HepG2 (cell line): ENCODE measurements around the gene FIZ1. TPM values are rescaled to one million over a fixed set of nuclear protein-coding genes. Genes with fewer than 3 reads are reported as not detected.

Source experiments
- ATF1 ChIP-seq: IDR thresholded peaks from 2 replicates; pipeline ENCODE4 v1.6.1; 2016; ENCODE audit warnings: mild to moderate bottlenecking, control low read depth
- ATM ChIP-seq: fragments of 450-650 bp; IDR thresholded peaks from 2 replicates; pipeline ENCODE4 v1.7.1; 2017; ENCODE audit warnings: mild to moderate bottlenecking, borderline replicate concordance
- CHCHD3 ChIP-seq: sonication (generic); formaldehyde crosslinking; IDR thresholded peaks from 2 replicates; pipeline ENCODE4 v1.8.0; 2022; ENCODE audit warnings: mild to moderate bottlenecking, missing genetic modification reagents, moderate library complexity
- CREB3 ChIP-seq: sonication (generic); formaldehyde crosslinking; IDR thresholded peaks from 2 replicates; pipeline ENCODE4 v1.5.0; 2020; ENCODE audit warnings: missing genetic modification reagents
- DZIP1 ChIP-seq: sonication (generic); formaldehyde crosslinking; IDR thresholded peaks from 2 replicates; pipeline ENCODE4 v1.5.0; 2020; ENCODE audit warnings: mild to moderate bottlenecking, missing genetic modification reagents
- ELF4 ChIP-seq: sonication (generic); formaldehyde crosslinking; IDR thresholded peaks from 2 replicates; pipeline ENCODE4 v1.5.0; 2020; ENCODE audit warnings: missing genetic modification reagents, mild to moderate bottlenecking, moderate library complexity, borderline replicate concordance
- FLYWCH1 ChIP-seq: sonication (generic); formaldehyde crosslinking; IDR thresholded peaks from 2 replicates; pipeline ENCODE4 v1.8.1; 2023; ENCODE audit warnings: mild to moderate bottlenecking, missing genetic modification reagents
- FOXA1 ChIP-seq, 2 experiments: fragments of 450-650 bp in 1 of 2; sonication (generic) in 1 of 2; formaldehyde crosslinking in 1 of 2; IDR thresholded peaks; 2 replicates each; pipeline versions ENCODE4 v1.4.0 to v1.6.1; 2016 to 2020; ENCODE audit warnings: missing genetic modification reagents in 1 of 2
- HES4 ChIP-seq: sonication (generic); formaldehyde crosslinking; IDR thresholded peaks from 2 replicates; pipeline ENCODE4 v1.9.0; 2021; ENCODE audit warnings: mild to moderate bottlenecking, missing genetic modification reagents, borderline replicate concordance
- MLXIP ChIP-seq: sonication (generic); formaldehyde crosslinking; IDR thresholded peaks from 2 replicates; pipeline ENCODE4 v1.9.0; 2021; ENCODE audit warnings: missing genetic modification reagents, borderline replicate concordance
- NCOA1 ChIP-seq: sonication (generic); formaldehyde crosslinking; IDR thresholded peaks from 2 replicates; pipeline ENCODE4 v1.9.0; 2021; ENCODE audit warnings: missing genetic modification reagents
- NFKB2 ChIP-seq: sonication (generic); formaldehyde crosslinking; IDR thresholded peaks from 2 replicates; pipeline ENCODE4 v1.4.0; 2020; ENCODE audit warnings: missing genetic modification reagents, borderline replicate concordance
- NPAS2 ChIP-seq: sonication (generic); formaldehyde crosslinking; IDR thresholded peaks from 2 replicates; pipeline ENCODE4 v1.8.0; 2022; ENCODE audit warnings: mild to moderate bottlenecking, missing genetic modification reagents, borderline replicate concordance
- PRPF4 ChIP-seq: fragments of 200-400 bp; formaldehyde crosslinking; IDR thresholded peaks from 2 replicates; pipeline ENCODE4 v1.6.1; 2016; ENCODE audit warnings: low read length, low read depth; ENCODE audit not compliant: poor library complexity, severe bottlenecking
- ZBTB14 ChIP-seq: sonication (generic); formaldehyde crosslinking; IDR thresholded peaks from 2 replicates; pipeline ENCODE4 v1.4.0; 2020; ENCODE audit warnings: missing genetic modification reagents
- ZFYVE20 ChIP-seq: sonication (generic); formaldehyde crosslinking; IDR thresholded peaks from 2 replicates; pipeline ENCODE4 v1.8.0; 2023; ENCODE audit warnings: low read depth, mild to moderate bottlenecking, moderate library complexity, missing genetic modification reagents, borderline replicate concordance
- ZNF224 ChIP-seq: sonication (generic); formaldehyde crosslinking; IDR thresholded peaks from 2 replicates; pipeline ENCODE4 v1.5.0; 2020; ENCODE audit warnings: mild to moderate bottlenecking, missing genetic modification reagents
- ZNF274 ChIP-seq: sonication (generic); formaldehyde crosslinking; IDR thresholded peaks from 2 replicates; pipeline ENCODE4 v1.5.1; 2020; ENCODE audit warnings: mild to moderate bottlenecking, missing genetic modification reagents
- ZNF280B ChIP-seq: sonication (generic); formaldehyde crosslinking; IDR thresholded peaks from 2 replicates; pipeline ENCODE4 v1.5.0; 2020; ENCODE audit warnings: missing genetic modification reagents, mild to moderate bottlenecking, borderline replicate concordance
- ZNF468 ChIP-seq: sonication (generic); formaldehyde crosslinking; IDR thresholded peaks from 2 replicates; pipeline ENCODE4 v1.8.0; 2022; ENCODE audit warnings: mild to moderate bottlenecking, moderate library complexity, missing genetic modification reagents
- polyA plus RNA-seq, 8 experiments: library from polyadenylated mRNA; depleted of rRNA in 3 of 8; stranded (reverse) in 7 of 8; unstranded in 1 of 8; fragments of >200 nt; fragmentation: Illumina TruSeq in 4 of 8; extraction: Trizol in 4 of 8; gene quantifications; 2 replicates each; pipeline versions ENCODE4 v1.2.1 to v1.2.3, GENCODE V29; 2011 to 2016; ENCODE audit warnings: low read depth in 4 of 8, missing spikeins in 1 of 8, mixed read lengths in 1 of 8; ENCODE audit not compliant: insufficient read depth in 1 of 8
- total RNA-seq, 5 experiments: library from RNA; depleted of rRNA; stranded (reverse); fragments of >200 nt; fragmentation: Illumina TruSeq; extraction: Trizol; gene quantifications; 2 replicates each; pipeline ENCODE4 v1.2.3, GENCODE V29; 2016; ENCODE audit warnings: low read depth in 1 of 5

Gene FIZ1
- total and polyA plus RNA-seq, 2 of the 13 experiments (the other 11 are each of a cell fraction or from before 2014, with no cell fraction given): 3.6 to 5.9 TPM

GRCh38 chr19:55640043-55640576, 40.8 kb upstream of the FIZ1 start (continued):
- TF ChIP-seq NCOA1 (peak; percentile 59; the same call in 1 of the 2 replicates), NPAS2 (CRISPR knock-in tag) (no peak), ATM (no peak), MLXIP (CRISPR knock-in tag) (no peak), FOXA1 (IDR thresholded peaks at IDR 0.05) (no peak), FOXA1 (CRISPR knock-in tag; IDR thresholded peaks at IDR 0.05) (no peak), HES4 (CRISPR knock-in tag) (0 out of 2 replicates have a peak, but pooled peaks have one; percentile 34), PRPF4 (no peak), CHCHD3 (CRISPR knock-in tag) (0 out of 2 replicates have a peak, but pooled peaks have one; percentile 33), ZBTB14 (CRISPR knock-in tag) (no peak), ATF1 (CRISPR knock-in tag) (no peak), ZNF224 (no peak; the same call in 1 of the 2 replicates), ZNF280B (CRISPR knock-in tag) (peak; percentile 13; the same call in 1 of the 2 replicates), DZIP1 (CRISPR knock-in tag) (no peak; the same call in 1 of the 2 replicates), CREB3 (CRISPR knock-in tag) (no peak), ELF4 (CRISPR knock-in tag) (no peak), ZFYVE20 (CRISPR knock-in tag) (no peak), ZNF274 (CRISPR knock-in tag) (no peak), ZNF468 (CRISPR knock-in tag) (0 out of 2 replicates have a peak, but pooled peaks have one; percentile 54), NFKB2 (CRISPR knock-in tag) (peak; percentile 64; the same call in 1 of the 2 replicates), FLYWCH1 (no peak)
